OCI-LY7 (cell line): Measurements from ENCODE around the gene GHDC. TPM values are rescaled to one million over a fixed set of nuclear protein-coding genes. Genes with fewer than 3 reads are reported as not detected.
"Not testable (repeated sequence)": the region's sequence is repeated elsewhere in the genome, so short reads cannot be mapped to it uniquely, and the experiment has no call there.

Experiments
- BruUV-seq: library from RNA; stranded (reverse); fragments of 400-500 nt; replicated peaks from 2 replicates; lab custom pipeline; 2021; lab: Mats Ljungman, UMichigan
- CTCF ChIA-PET: fragments of 300-600 bp; sonication (Branson Sonifier 250); formaldehyde crosslinking; loops from one replicate; lab custom pipeline; 2022; ENCODE audit warnings: antibody characterized with exemption; ENCODE audit not compliant: unreplicated experiment; lab: Charles Lee
- POLR2A ChIA-PET: fragments of 300-600 bp; sonication (Branson Sonifier 250); formaldehyde crosslinking; loops from one replicate; lab custom pipeline; 2022; ENCODE audit warnings: antibody characterized with exemption; lab: Charles Lee
- DNase-seq: peaks from one replicate; pipeline ENCODE4 v3.0.0-alpha.2; 2015; ENCODE audit warnings: low spot score
- H2AFZ ChIP-seq: fragments of 200-600 bp; sonication (generic), shearing (Covaris generic); 2 replicates; pipeline ENCODE4 v1.6.1; 2014; ENCODE audit warnings: mild to moderate bottlenecking, antibody characterized with exemption, low read length, moderate library complexity
- H3K27ac ChIP-seq: fragments of 200-600 bp; sonication (generic); 2 replicates; pipeline ENCODE4 v1.5.1; 2014; ENCODE audit warnings: mixed run types, low read depth, mild to moderate bottlenecking, moderate library complexity, low read length, inconsistent platforms; ENCODE audit not compliant: poor library complexity, severe bottlenecking
- H3K36me3 ChIP-seq: fragments of 200-600 bp; sonication (generic); 2 replicates; pipeline ENCODE4 v1.6.1; 2014; ENCODE audit warnings: mild to moderate bottlenecking, antibody characterized with exemption, low read length, moderate library complexity, mixed read lengths; ENCODE audit not compliant: insufficient read depth
- H3K4me1 ChIP-seq: fragments of 200-600 bp; sonication (generic); 2 replicates; pipeline ENCODE4 v1.5.1; 2014; ENCODE audit warnings: mild to moderate bottlenecking, low read length; ENCODE audit not compliant: insufficient read depth, poor library complexity, severe bottlenecking
- H3K4me2 ChIP-seq: fragments of 200-600 bp; sonication (generic); 2 replicates; pipeline ENCODE4 v1.6.1; 2014; ENCODE audit warnings: mild to moderate bottlenecking, low read length
- H3K4me3 ChIP-seq: fragments of 200-600 bp; sonication (generic); 2 replicates; pipeline ENCODE4 v1.5.1; 2014; ENCODE audit warnings: mild to moderate bottlenecking, low read depth, low read length; ENCODE audit not compliant: poor library complexity, severe bottlenecking
- H3K79me2 ChIP-seq: fragments of 200-600 bp; sonication (generic); 2 replicates; pipeline ENCODE4 v1.6.1; 2016; ENCODE audit warnings: low read depth, mild to moderate bottlenecking, low read length, moderate library complexity, mixed read lengths; ENCODE audit not compliant: insufficient read depth
- H3K9me2 ChIP-seq: fragments of 200-600 bp; sonication (generic); 2 replicates; pipeline ENCODE4 v1.6.1; 2016; ENCODE audit warnings: mild to moderate bottlenecking, low read length, mixed read lengths; ENCODE audit not compliant: insufficient read depth
- H3K9me3 ChIP-seq: fragments of 200-600 bp; sonication (generic); 2 replicates; pipeline ENCODE4 v1.6.1; 2014; ENCODE audit warnings: mild to moderate bottlenecking, mixed run types, low read length, mixed read lengths
- H4K20me1 ChIP-seq: fragments of 200-600 bp; sonication (generic); 2 replicates; pipeline ENCODE4 v1.6.1; 2014; ENCODE audit warnings: mild to moderate bottlenecking, antibody characterized with exemption, low read length, moderate library complexity, mixed read lengths; ENCODE audit not compliant: insufficient read depth
- EZH2phosphoT487 ChIP-seq: fragments of 200-600 bp; sonication (generic); IDR thresholded peaks from 2 replicates; pipeline ENCODE4 v1.6.1; 2018; ENCODE audit warnings: low read depth, borderline replicate concordance, mild to moderate bottlenecking, mixed run types, antibody characterized with exemption, low read length, moderate library complexity, mixed read lengths
- intact Hi-C: fragments of 100-400 bp; cut with micrococcal nuclease; formaldehyde crosslinking; loops from one replicate; pipeline ENCODE4 v1.10.0; 2022; ENCODE audit not compliant: unreplicated experiment
- total RNA-seq, 2 experiments: library from RNA; depleted of rRNA in 1 of 2; stranded (reverse); fragments of >200 nt in 1 of 2; shearing (Covaris generic) in 1 of 2; gene quantifications; 2 replicates each; pipeline ENCODE4 v1.2.3, GENCODE V29; 2014 to 2022
- TF ChIP-seq, protein P1 (sequence below): fragments of 200-600 bp; sonication (generic); conservative IDR thresholded peaks from 2 replicates; pipeline ENCODE4 v1.5.1; 2014; ENCODE audit warnings: mild to moderate bottlenecking, antibody characterized with exemption, low read length, moderate library complexity, mixed read lengths

GHDC gene
- total RNA-seq, 2 experiments from 2014 or later = 30.0 to 33.2 TPM

DNA sequence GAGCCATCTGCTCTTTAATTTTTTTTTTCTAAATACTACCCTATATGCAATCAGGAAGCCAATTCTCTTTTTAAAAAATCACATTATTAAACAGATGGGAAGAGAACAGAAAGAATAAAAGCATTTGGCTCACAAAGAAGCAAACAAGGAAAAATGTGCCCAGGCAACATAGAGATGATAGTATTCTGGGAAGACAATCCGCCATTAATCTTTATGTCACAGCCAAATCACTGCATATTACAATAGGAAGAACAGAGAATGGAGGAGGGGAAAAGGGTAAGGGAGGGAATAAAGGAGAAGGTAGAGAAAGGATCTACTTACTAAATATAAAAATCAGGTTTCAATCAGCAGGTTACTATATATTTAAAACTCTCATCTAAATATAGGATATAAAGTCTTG, 47.6 kb upstream of the GHDC start:
- Histone ChIP-seq H3K27ac (no peak overlapping the region), H3K9me2 (no peaks in the 10 kb centered on the region), H3K4me2 (no peak overlapping the region), H3K36me3 (no peaks in the 10 kb centered on the region), H3K79me2 (no peaks in the 10 kb centered on the region), H4K20me1 (no peaks in the 10 kb centered on the region), H3K4me1 (no peaks in the 10 kb centered on the region), H2AFZ (no peak overlapping the region), H3K9me3 (no peaks in the 10 kb centered on the region), H3K4me3 (no peak overlapping the region)
- no TSS peak for BruUV-seq
- intact Hi-C loops = no loop called here
- ChIA-PET POLR2A (no interaction called here), CTCF (no interaction called here)
- TF ChIP-seq, protein P1, sequence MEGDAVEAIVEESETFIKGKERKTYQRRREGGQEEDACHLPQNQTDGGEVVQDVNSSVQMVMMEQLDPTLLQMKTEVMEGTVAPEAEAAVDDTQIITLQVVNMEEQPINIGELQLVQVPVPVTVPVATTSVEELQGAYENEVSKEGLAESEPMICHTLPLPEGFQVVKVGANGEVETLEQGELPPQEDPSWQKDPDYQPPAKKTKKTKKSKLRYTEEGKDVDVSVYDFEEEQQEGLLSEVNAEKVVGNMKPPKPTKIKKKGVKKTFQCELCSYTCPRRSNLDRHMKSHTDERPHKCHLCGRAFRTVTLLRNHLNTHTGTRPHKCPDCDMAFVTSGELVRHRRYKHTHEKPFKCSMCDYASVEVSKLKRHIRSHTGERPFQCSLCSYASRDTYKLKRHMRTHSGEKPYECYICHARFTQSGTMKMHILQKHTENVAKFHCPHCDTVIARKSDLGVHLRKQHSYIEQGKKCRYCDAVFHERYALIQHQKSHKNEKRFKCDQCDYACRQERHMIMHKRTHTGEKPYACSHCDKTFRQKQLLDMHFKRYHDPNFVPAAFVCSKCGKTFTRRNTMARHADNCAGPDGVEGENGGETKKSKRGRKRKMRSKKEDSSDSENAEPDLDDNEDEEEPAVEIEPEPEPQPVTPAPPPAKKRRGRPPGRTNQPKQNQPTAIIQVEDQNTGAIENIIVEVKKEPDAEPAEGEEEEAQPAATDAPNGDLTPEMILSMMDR = no peak
- no peak for DNase-seq

DNA sequence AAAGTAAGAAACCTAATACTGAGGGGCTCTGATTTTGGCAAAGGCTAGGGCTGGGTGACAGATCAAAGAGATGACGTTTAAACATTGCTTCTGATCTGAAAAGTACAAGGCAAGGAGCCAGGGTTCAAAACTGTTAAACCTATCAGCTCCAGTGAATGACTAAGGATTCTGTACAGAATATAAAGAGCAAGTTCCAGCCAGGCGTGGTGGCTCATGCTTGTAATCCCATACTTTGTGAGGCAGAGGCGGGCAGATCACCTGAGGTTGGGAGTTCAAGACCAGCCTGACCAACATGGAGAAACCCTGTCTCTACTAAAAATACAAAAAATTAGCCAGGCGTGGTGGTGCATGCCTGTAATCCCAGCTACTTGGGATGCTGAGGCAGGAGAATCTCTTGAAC, 46.6 kb upstream of the GHDC start:
- CTCF ChIA-PET, H4K20me1 ChIP-seq, H3K79me2 ChIP-seq, H3K4me1 ChIP-seq, POLR2A ChIA-PET, H3K4me2 ChIP-seq, H3K36me3 ChIP-seq, H3K9me2 ChIP-seq, H3K4me3 ChIP-seq, H2AFZ ChIP-seq, H3K9me3 ChIP-seq, BruUV-seq, H3K27ac ChIP-seq, DNase-seq, intact Hi-C loops: not testable (repeated sequence)

DNA sequence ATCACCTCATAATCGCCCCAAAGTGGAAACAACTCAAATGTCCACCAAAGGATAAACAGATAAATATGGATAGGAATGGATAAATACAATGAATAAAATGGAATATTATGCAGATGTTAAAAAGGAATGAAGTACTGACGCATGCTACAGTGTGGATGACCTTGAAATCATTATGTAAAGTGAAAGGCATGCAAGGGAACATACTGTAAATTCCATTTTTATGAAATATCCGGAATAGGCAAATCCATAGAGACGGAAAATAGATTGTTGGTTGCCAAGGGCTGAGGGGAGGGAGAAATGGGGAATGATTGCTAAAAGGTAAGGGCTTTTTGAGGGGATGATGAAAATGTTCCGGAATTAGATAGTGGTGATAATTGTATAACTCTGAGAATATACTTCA, 45.9 kb upstream of the GHDC start:
- Histone ChIP-seq H3K4me2 (no peak overlapping the region), H3K4me3 (no peak overlapping the region), H3K9me2 (no peaks in the 10 kb centered on the region), H3K9me3 (no peaks in the 10 kb centered on the region), H4K20me1 (no peaks in the 10 kb centered on the region), H3K36me3 (no peaks in the 10 kb centered on the region), H2AFZ (no peak overlapping the region), H3K27ac (no peak overlapping the region), H3K79me2 (no peaks in the 10 kb centered on the region), H3K4me1 (no peaks in the 10 kb centered on the region)
- intact Hi-C loops = no loop called here
- TF ChIP-seq, protein P1 = no peak
- TF ChIP-seq EZH2phosphoT487 = no peak
- POLR2A ChIA-PET = no interaction called here
- no TSS peak for BruUV-seq
- CTCF ChIA-PET = no interaction called here
- no peak for DNase-seq

DNA sequence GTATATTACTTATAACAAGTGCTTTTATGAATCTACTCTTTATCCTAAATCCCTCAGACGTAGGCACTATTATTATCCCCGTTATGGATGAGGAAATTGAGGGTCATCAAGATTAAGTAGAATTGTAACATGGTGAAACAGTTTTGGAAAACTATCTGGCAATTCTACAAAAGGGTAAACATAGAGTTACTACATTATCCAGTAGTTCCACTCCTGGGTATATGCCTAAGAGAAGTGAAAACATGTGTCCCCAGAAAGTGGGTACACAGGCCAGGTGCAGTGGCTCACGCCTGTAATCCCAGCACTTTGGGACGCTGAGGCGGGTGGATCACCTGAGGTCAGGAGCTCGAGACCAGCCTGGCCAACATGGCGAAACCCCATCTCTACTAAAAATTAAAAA, 45.3 kb upstream of the GHDC start:
- H3K9me3 ChIP-seq, POLR2A ChIA-PET, intact Hi-C loops, H3K36me3 ChIP-seq, H3K4me2 ChIP-seq, DNase-seq, H3K4me3 ChIP-seq, H3K4me1 ChIP-seq, H4K20me1 ChIP-seq, H2AFZ ChIP-seq, BruUV-seq, CTCF ChIA-PET, H3K27ac ChIP-seq, H3K79me2 ChIP-seq, H3K9me2 ChIP-seq: not testable (repeated sequence)
